GM19395 (cell line): ENCODE measurements around the gene AGRN.
A peak's percentile ranks its signal among the peaks of the same experiment; 100 is the strongest.
"Not testable (repeated sequence)": the region's sequence is repeated elsewhere in the genome, so short reads cannot be mapped to it uniquely, and the experiment has no call there.

Experiments used
- ATAC-seq: cut with Tn5 transposase; IDR thresholded peaks from one replicate; pipeline ENCODE4 v1.9.1; 2021; ENCODE audit warnings: mild to moderate bottlenecking, moderate library complexity; ENCODE audit not compliant: unreplicated experiment

AGRN gene

DNA sequence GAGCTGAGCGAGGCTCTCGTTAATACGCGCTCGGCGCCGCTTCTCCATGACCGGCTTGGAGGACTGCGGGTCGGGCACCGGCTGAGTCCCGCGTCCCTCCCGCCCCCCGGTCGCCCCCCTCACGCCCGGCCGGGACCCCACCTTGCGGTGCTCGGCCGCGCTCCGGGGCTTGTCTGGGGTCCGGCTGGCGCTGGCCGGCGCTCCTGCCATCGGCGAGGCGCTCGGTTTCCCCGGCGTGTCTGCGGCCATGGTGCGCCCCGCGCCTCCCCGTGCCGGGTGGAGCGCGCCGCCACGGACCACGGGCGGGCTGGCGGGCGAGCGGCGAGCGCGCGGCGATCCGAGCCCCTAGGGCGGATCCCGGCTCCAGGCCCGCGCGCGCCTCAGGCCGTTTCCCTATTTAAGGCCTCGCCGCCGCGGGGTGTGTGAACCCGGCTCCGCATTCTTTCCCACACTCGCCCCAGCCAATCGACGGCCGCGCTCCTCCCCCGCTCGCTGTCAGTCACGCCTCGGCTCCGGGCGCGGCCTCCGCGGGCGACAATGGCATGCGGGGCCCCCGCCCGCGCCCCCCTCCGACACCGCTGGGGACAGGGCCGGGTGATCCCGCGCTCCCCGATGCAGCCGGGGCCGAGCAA, 20.1 kb upstream of the AGRN start, which contains the start of gene HES4:
Gene HES4, minus strand, starts transcription at position 373 of the 632 bp plus-strand sequence. Its CDS starts 124 bp downstream, at position 249.
- ATAC-seq = no peak

DNA sequence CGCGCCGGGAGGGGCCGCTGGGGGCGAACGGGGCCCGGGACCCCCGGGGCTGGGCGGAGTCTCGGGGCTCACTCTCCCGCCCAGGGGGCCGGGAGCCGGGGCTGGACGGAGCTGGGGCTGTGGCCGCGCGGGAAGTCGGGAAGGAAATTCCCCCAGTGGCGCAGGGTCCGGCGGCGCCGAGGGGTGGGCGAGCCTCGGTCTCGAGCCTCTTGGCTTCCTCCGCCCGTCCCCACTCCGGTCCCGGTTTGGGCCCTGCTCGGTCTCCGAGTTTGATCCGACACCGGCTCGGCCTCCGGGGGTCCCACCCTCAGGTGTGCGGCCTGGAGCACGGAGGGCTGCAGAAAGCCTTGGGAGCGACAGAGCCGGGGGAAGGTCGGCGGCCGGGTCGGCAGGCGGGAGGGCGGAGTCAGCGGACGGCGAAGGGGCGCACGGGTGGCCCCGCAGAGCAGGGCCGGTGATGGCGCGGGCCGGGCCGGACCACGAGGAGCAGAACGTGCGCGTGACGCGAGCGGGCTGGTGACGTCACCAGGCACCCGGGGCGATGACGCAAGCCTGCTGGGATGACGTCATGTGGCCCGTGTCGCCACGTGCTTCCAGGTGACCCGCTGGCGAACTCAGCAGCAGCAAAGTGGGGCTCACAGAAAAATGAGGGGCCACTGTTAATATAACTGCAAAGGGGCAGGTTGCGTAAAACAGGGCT, 19.4 kb upstream of the AGRN start:
- no peak for ATAC-seq

DNA sequence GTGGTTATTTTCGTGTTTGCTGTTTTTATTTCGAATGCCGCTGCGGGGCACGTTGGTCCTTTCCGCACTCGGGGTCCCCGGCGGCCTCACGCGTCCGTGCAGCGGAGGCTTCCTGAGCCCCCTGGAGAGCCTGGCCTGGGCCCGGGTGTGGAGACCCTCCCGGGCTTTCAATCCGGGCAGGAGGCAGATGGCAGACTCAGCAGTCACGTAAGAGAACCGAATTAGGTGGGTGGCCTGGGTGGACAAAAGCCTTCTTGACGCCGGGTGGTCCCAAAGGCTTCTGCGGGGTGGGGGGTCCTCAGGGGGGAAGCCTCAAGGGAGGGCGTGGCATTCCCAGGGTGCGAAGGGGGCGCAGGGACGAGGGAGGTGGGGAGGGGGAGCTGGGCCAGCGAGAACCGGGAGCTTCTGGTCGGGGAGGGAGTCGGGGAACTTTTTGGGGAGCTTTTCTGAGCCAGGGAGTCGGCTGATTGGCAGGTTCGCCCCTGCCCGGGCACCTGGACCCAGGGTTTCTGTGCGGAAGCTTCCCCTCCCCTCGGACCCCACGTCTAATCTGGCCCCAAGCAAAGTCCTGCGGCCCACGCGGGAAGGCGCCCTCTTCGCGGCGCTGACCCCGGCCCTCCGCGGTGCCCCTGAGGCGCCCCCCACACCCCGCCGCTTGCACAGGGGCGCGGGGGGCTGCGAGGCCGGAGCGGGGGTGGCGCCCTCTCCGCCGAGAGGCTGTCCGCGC, 18.7 kb upstream of the AGRN start:
- no peak for ATAC-seq

GRCh38 chr1:1003618-1004419, 16.1 kb upstream of the AGRN start:
- no peak for ATAC-seq

DNA sequence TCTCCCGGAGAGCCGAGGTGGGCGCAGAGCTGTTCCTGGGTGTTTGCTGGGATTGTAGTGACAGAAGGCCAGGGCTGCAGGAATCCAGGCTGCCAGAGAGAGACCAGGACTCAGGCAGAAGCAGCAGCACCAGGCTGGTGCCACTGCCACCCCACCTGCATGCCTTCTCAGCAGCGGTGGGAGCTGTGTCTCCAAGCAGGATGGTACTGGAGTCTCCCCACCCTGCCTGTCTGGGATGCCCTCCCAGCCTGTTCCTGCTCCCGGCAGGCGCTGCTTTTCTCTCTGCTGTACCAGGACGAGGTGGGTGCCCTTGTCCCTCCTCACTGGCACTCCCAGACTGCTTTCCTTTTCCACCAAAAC, 15.5 kb upstream of the AGRN start:
- ATAC-seq = no peak

DNA sequence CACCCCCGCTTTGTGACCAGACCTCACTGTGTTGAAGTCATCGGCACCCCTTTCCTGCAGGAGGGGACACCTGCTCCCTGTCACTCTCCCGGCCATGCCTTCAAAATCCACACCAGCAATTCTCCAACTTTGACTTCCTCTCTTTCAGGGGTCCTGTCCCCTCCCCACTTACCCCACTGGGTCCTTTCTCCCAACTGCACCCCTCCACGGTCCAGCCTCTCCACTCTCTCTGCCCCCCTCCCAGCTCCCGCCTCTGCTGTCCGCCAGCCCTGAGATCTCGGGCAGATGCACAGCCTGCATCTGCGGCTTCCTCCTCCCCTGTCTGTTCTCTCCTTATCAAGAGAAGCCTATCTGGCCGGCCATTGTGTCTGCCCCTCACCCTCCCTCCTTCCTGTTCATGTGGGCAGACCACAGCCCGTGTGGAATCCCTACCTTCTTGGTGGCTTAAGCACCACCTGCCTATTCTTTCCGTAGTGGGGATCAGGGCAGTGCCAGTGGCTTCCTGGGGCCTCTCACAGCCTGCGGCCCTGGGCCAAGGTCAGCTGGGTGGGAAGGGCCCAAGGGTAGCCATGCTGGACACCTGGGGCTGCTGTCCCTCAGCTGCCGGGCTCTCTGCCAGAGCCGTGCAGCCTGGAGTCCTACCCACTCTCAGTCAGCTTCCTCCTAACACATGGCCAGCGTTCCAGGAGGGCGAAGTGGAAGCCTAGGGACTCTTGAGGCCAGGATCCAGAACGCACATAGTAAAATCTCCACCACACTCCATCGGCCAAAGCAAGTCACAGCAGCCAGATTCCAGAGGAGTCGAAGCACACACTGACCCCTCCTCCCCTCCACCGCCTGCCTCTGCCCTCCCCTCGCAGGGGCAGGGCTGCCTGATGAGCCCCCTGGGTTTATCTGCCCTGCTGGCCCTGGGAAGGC, 14.9 kb upstream of the AGRN start:
- no peak for ATAC-seq

DNA sequence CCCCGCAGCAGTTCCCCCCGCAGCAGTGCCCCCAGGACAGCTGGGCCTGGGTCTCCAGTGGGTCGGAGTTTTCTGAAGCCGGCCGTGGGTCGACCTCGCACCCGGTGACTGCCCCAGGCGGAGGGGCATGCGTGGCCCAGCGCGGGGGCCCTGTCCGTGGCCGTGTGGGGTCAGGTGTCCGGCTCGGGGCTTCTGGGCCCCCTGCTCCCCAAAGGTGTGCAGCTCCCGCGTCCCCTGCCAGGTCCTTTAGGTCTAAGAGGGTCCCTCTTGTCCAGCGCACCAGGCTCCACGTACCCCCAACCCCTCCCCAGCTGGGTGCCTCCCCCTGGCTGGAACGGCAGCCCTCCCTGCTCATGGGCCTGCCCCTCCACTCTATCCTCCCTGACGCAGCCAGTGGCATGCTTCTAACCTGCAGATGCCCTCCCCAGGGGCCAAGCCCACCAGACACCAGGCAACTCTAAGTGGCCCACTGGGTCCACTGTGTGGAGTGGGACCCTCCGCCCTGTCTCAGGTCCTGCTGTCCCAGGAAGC, 14.1 kb upstream of the AGRN start:
- ATAC-seq = no peak

DNA sequence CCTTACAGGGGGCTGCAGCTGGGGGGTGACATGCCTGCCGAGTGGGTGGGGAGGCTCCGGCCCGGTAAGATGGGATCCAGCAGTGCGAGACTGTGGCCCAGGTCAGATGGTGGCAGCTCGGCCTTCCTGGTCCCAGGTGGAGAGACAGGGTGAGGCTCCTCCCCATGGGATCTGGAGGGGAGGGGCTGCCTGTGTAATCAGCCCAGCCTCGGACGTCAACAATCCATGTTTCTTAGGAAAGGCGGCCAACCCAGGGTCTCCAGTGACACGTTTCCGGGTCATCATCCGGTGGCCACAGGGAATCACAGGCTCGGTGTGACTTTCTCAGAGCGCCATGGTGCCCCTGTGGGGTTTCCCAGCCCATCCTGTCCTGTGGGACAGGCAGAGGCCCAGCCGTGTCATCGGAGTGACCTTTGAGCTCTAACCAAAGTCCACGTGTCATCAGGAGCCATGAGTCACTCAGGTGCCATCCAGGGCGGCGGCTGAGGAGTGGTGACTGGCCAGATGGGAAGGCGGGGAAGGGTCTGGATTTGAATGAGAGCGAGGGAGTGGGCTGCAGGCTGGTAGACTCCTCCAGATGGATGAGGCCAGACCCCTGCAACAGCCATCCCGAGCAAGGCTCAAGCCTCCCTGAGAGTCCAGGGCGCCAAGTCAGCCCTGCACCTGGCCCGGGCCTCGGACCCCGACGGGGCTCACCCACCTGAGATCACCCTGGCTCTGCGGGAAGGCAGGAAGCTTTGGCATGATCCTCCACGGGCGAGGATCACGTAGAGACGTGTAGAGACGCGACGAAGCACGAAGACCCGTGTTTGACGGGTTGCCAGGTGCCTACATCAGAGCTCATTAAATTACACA, 13.4 kb upstream of the AGRN start:
- ATAC-seq = no peak

DNA sequence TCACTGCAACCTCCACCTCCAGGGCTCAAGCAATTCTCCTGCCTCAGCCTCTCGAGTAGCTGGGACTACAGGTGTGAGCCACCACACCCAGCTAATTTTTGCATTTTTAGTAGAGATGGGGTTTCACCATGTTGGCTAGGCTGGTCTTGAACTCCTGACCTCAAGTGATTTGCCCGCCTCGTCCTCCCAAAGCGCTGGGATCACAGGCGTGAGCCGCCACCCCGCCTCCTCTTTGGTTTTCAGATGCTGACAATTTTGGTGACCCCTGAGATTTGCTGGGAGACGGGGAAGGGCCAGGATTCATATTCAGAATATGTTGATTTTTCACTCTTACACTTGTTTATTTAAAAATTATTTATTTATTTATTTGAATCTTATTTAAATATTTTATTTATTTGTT, 9.8 kb upstream of the AGRN start:
- ATAC-seq = not testable (repeated sequence)

DNA sequence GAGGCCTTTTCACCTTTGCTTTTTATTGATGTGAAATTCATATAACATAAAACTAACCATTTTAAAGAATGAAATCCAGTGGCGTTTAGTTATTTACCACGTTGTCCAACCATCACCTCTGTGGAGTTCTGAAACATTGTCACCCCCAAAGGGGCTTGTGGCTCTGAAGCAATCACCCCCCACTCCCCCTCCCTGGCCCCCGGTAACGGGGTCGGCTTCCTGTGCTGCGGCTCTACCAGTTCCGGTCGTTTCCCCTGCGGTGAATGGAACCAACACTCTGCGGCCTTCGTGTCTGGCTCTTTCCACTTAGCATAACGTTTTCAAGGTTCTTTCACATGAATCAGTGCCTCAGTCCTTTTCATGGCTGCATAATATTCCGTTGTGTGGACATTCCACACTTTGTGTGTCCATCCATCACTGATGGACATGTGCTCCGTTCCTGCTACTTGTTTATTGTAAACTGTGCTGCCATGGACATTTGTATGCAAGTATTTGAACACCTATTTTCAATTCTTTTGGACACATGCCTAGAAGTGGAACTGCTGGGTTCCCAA, 8.4 kb upstream of the AGRN start:
- ATAC-seq = no peak

DNA sequence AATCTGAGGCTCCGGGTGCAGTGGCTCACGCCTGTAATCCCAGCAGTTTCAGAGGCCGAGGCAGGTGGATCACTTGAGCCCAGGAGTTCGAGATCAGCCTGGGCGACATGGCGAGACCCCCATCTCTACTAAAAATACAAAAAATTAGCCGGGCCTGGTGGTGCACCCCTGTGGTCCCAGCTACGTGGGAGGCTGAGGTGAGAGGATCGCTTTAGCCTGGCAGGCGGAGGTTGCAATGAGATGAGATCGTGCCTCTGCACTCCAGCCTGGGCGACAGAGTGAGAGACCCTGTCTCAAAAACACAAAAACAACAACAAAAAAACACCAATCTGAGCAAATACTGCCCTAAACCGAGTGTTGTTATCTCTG, 7.2 kb upstream of the AGRN start:
- not testable (repeated sequence) for ATAC-seq

GRCh38 chr1:1013105-1013921, 6.6 kb upstream of the AGRN start, which contains the start of gene ISG15:
Gene ISG15 (plus strand): TSS chr1:1013497. CDS start chr1:1013574, 77 bp downstream.
- peak; percentile 88 for ATAC-seq

DNA sequence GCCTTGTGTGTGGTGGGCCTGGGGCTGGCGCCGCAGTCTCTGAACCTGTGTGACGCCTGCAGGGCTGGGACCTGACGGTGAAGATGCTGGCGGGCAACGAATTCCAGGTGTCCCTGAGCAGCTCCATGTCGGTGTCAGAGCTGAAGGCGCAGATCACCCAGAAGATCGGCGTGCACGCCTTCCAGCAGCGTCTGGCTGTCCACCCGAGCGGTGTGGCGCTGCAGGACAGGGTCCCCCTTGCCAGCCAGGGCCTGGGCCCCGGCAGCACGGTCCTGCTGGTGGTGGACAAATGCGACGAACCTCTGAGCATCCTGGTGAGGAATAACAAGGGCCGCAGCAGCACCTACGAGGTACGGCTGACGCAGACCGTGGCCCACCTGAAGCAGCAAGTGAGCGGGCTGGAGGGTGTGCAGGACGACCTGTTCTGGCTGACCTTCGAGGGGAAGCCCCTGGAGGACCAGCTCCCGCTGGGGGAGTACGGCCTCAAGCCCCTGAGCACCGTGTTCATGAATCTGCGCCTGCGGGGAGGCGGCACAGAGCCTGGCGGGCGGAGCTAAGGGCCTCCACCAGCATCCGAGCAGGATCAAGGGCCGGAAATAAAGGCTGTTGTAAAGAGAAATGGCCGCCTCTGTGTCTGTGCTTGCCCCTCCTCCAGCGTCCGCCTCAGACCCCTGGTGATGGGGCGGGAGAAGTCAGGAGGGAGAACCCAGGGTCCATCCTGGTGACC, 5.8 kb upstream of the AGRN start:
- ATAC-seq = no peak

DNA sequence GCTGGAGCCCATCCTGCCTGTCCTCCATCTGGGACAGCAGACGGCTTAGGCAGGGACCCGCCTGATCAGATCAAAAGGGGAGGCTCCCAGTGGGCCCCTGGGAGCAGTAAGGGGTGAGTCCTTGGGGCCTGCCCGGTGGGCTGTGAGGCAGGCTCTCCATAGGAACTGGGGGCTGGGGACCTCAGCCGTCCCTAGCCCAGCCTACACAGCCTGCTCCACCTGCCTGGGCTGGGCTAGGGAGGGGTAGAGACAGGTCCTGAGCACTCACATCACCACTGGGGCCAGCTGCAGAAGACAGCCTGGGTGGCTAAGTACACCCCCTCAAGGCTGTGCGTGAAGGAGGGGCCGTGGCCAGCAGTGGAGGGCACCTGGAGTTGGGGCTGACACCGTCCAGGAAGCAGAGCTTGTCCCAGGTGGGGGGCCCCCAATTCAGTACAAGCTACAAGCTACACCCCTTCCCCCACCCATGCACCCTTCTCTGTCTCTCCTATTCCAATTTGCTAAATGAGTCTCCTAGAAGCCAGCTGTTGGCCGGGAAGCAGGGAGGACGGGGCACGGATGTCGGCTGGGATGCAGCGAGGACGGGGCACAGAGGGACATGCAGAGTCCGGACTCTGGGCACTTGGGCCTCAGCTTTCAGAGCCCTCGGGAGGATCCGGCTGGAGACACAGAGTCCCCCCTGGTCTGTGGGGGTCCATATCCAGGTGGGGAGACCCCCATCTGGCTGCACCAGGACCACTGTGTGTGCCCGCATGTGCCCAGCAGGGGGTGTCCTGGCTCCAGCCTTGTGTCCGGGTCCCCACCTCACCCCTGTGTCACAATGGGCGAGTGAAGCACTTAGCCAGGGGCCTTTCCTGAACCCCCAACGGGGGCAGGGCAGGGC, 4.9 kb upstream of the AGRN start:
- ATAC-seq = no peak

- not testable (repeated sequence) for ATAC-seq
Observed at GRCh38 chr1:1017397-1018320, 2.3 kb upstream of the AGRN start.
